Upper lobe of right lung (tissue), 1 donor: ENCODE measurements around the gene SRPX. TPM values are rescaled to one million over a fixed set of nuclear protein-coding genes. Genes with fewer than 3 reads are reported as not detected.

Source experiments
- ATAC-seq: fragments of 200-7000 bp; cut with Tn5 transposase; one replicate; pipeline ENCODE4 v1.9.1; 2020; ENCODE audit warnings: mild to moderate bottlenecking, moderate library complexity
- DNase-seq: peaks from one replicate; pipeline ENCODE4 v3.0.0-alpha.2; 2020
- H3K27ac ChIP-seq: fragments of 200-600 bp; one replicate; pipeline ENCODE4 v1.8.0; 2022
- H3K27me3 ChIP-seq: fragments of 200-600 bp; one replicate; pipeline ENCODE4 v1.8.0; 2022; ENCODE audit warnings: mild to moderate bottlenecking
- H3K36me3 ChIP-seq: fragments of 200-600 bp; one replicate; pipeline ENCODE4 v1.8.0; 2022
- H3K4me1 ChIP-seq: fragments of 200-600 bp; one replicate; pipeline ENCODE4 v1.8.0; 2022
- H3K4me3 ChIP-seq: fragments of 200-600 bp; one replicate; pipeline ENCODE4 v1.8.0; 2022; ENCODE audit warnings: mild to moderate bottlenecking
- H3K9me3 ChIP-seq: fragments of 200-600 bp; one replicate; pipeline ENCODE4 v1.8.0; 2022
- CTCF ChIP-seq: fragments of 200-600 bp; IDR thresholded peaks from one replicate; pipeline ENCODE4 v1.8.0; 2022; ENCODE audit warnings: antibody characterized with exemption
- intact Hi-C: fragments of 100-400 bp; cut with DNase I; formaldehyde crosslinking; loops from one replicate; pipeline ENCODE4 v1.11.0; 2022
- total RNA-seq: library from RNA; stranded (reverse); fragmentation: NEBNext Ultra II Directional; extraction: Animal tissue kit (Norgen Biotek cat#: 25700); gene quantifications from one replicate; pipeline ENCODE4 v1.2.1, GENCODE V29; 2021
- donor health status: DM: no; HTN: yes; CAD: no; lungs with severe emphysema.

SRPX gene
- total RNA-seq, 1 donor from 2014 or later: 56.7 TPM

DNA sequence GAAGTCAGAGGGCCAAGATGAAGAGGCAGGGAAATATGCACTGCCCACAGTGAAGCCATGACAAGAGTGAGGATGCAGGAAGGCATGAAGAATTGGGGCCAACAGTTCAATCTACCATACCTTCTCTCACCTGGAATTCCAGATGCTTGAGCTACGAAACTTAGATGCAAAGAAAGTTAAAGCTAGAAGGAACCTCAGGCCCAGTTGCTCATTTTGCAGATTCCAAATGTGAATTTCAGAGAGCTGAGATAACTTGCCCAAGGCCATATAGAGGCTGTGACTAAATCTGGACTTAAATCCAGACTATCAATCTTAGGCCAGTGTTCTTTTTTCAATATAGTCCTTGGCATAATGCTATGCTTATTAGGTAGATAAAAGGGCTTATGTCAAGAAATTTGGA is 92.7 kb downstream of the SRPX start:
- Histone ChIP-seq H3K4me3 (no peak overlapping the region), H3K9me3 (no peaks in the 10 kb centered on the region), H3K27ac (no peak overlapping the region), H3K36me3 (no peaks in the 10 kb centered on the region), H3K4me1 (no peaks in the 10 kb centered on the region), H3K27me3 (no peaks in the 10 kb centered on the region)
- DNase-seq: no peak
- no peak for TF ChIP-seq CTCF
- intact Hi-C loops: no loop called here
- no peak for ATAC-seq

- H3K4me3 ChIP-seq: no peak overlapping the region
- intact Hi-C loops: no loop called here
- no peaks in the 10 kb centered on the region for H3K27me3 ChIP-seq
- H3K9me3 ChIP-seq: no peaks in the 10 kb centered on the region
- TF ChIP-seq CTCF: no peak
- DNase-seq (no peak), ATAC-seq (no peak)
- H3K27ac ChIP-seq: no peak overlapping the region
- H3K4me1 ChIP-seq: no peaks in the 10 kb centered on the region
- H3K36me3 ChIP-seq: no peaks in the 10 kb centered on the region
These were observed 94.5 kb downstream of the SRPX start for GRCh38 chrX:38126179-38126578.

- H3K27me3 ChIP-seq: no peaks in the 10 kb centered on the region
- DNase-seq (no peak), ATAC-seq (no peak)
- no peak overlapping the region for H3K27ac ChIP-seq
- no peak for TF ChIP-seq CTCF
- no peak overlapping the region for H3K4me3 ChIP-seq
- no peaks in the 10 kb centered on the region for H3K36me3 ChIP-seq
- H3K9me3 ChIP-seq: no peaks in the 10 kb centered on the region
- H3K4me1 ChIP-seq: no peaks in the 10 kb centered on the region
- intact Hi-C loops: no loop called here
These were observed 96.7 kb downstream of the SRPX start for GRCh38 chrX:38124000-38124399.

DNA sequence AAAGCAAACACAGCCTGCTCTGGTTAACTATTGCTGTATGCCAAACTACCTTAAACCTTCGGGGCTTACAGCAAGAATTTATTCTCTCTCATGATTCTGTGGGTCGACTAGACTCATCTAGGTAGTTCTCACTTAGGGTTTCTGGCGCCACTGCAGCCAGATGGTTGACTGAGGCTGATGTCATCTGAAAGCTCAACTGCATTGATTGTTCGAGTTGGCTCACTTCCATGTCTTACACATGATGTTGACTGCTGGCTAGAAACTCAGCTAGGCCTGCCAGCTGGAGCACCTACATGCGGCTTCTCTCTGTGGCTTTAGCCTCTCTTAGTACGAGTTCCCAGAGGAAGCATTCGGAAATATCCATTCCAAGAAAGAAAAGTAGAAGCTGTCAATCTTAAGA is 103.2 kb downstream of the SRPX start:
- intact Hi-C loops: no loop called here

DNA sequence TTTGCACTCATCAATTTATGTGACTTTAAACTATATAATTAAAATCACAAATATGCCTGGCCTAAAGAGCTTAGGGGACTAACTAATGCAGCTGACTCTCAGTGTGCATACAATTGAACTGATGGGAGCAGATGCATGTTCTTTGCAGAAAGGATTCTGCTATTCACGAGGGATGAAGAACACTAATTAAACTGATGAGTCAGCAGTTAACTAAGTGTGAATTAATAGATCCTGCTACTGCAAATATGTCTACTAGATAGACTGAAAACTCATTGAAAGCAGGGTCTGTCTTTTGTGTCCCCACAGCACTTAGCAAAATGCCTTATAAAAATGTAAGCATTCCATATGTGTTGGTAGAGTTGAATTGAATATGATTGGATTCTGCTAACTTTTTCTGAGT is 104.0 kb downstream of the SRPX start:
- no peak for TF ChIP-seq CTCF
- intact Hi-C loops: no loop called here
- H3K27me3 ChIP-seq: no peaks in the 10 kb centered on the region
- H3K4me1 ChIP-seq: no peaks in the 10 kb centered on the region
- H3K27ac ChIP-seq: no peak overlapping the region
- DNase-seq (no peak), ATAC-seq (no peak)
- H3K9me3 ChIP-seq: no peaks in the 10 kb centered on the region
- no peaks in the 10 kb centered on the region for H3K36me3 ChIP-seq
- no peak overlapping the region for H3K4me3 ChIP-seq

More for the DNA sequence above, 103.2 kb downstream of the SRPX start:
- no peaks in the 10 kb centered on the region for H3K9me3 ChIP-seq
- no peak for DNase-seq
- no peaks in the 10 kb centered on the region for H3K36me3 ChIP-seq
- H3K27me3 ChIP-seq: no peaks in the 10 kb centered on the region
- H3K4me1 ChIP-seq: no peaks in the 10 kb centered on the region
- no peak for ATAC-seq
- no peak overlapping the region for H3K4me3 ChIP-seq
- TF ChIP-seq CTCF: no peak
- H3K27ac ChIP-seq: no peak overlapping the region

GRCh38 chrX:38112566-38112965 is 108.1 kb downstream of the SRPX start:
- no peak for TF ChIP-seq CTCF
- H3K36me3 ChIP-seq: no peaks in the 10 kb centered on the region
- H3K9me3 ChIP-seq: no peaks in the 10 kb centered on the region
- no peaks in the 10 kb centered on the region for H3K27me3 ChIP-seq
- ATAC-seq (no peak), DNase-seq (no peak)
- H3K4me1 ChIP-seq: no peaks in the 10 kb centered on the region
- no peak overlapping the region for H3K4me3 ChIP-seq
- H3K27ac ChIP-seq: no peak overlapping the region
- intact Hi-C loops: no loop called here
